PFSK-1 (cell line): ENCODE data around the gene SASH1.

ENCODE experiments used
- FOXP2 ChIP-seq: optimal IDR thresholded peaks from 2 replicates; pipeline ENCODE3; 2011; ENCODE audit warnings: borderline replicate concordance, control low read depth, inconsistent platforms; ENCODE audit not compliant: insufficient read depth; ENCODE audit errors: extremely low read length, extremely low read depth
- POLR2AphosphoS5 ChIP-seq: IDR thresholded peaks from 2 replicates; pipeline ENCODE4 v1.6.1; 2012; ENCODE audit warnings: low read depth, mild to moderate bottlenecking, control low read depth, low read length, moderate library complexity
- SIN3A ChIP-seq: IDR thresholded peaks from 2 replicates; pipeline ENCODE4 v1.6.1; 2012; ENCODE audit warnings: mild to moderate bottlenecking, low read length, moderate library complexity, borderline replicate concordance; ENCODE audit not compliant: insufficient read depth
- TAF1 ChIP-seq: IDR thresholded peaks from 2 replicates; pipeline ENCODE4 v1.6.1; 2012; ENCODE audit warnings: low read length, control low read depth, borderline replicate concordance; ENCODE audit not compliant: insufficient read depth
- TF ChIP-seq, protein P1 (sequence below), 2 experiments: IDR thresholded peaks; 2 replicates each; pipeline versions ENCODE4 v1.6.1 to v1.8.0; 2011 to 2012; ENCODE audit warnings: low read depth in 2 of 2, low read length in 2 of 2, control low read depth in 1 of 2, inconsistent platforms in 1 of 2, mild to moderate bottlenecking in 1 of 2, moderate library complexity in 1 of 2; ENCODE audit not compliant: insufficient read depth in 1 of 2

The SASH1 gene

DNA sequence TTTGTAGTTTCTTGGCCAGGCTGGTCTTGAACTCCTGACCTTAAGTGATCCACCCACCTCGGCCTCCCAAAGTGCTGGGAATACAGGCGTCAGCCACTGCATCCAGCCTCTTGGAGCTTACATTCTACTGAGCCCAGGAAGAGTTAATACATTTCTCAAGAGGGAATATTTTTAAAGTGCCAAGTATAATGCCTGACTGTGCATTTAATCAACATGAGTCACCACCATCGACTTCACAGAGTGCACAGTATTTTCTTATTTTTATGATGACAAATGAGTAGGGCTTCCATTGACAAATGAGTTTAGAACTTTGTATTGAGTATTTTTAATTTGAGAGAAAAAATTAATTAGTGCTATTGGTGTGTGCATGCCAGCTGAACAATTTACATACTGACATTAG lies 72.2 kb downstream of the SASH1 start:
- TF ChIP-seq SIN3A (no peak), POLR2AphosphoS5 (no peak), TAF1 (no peak), FOXP2 (no peak)
- TF ChIP-seq, protein P1, sequence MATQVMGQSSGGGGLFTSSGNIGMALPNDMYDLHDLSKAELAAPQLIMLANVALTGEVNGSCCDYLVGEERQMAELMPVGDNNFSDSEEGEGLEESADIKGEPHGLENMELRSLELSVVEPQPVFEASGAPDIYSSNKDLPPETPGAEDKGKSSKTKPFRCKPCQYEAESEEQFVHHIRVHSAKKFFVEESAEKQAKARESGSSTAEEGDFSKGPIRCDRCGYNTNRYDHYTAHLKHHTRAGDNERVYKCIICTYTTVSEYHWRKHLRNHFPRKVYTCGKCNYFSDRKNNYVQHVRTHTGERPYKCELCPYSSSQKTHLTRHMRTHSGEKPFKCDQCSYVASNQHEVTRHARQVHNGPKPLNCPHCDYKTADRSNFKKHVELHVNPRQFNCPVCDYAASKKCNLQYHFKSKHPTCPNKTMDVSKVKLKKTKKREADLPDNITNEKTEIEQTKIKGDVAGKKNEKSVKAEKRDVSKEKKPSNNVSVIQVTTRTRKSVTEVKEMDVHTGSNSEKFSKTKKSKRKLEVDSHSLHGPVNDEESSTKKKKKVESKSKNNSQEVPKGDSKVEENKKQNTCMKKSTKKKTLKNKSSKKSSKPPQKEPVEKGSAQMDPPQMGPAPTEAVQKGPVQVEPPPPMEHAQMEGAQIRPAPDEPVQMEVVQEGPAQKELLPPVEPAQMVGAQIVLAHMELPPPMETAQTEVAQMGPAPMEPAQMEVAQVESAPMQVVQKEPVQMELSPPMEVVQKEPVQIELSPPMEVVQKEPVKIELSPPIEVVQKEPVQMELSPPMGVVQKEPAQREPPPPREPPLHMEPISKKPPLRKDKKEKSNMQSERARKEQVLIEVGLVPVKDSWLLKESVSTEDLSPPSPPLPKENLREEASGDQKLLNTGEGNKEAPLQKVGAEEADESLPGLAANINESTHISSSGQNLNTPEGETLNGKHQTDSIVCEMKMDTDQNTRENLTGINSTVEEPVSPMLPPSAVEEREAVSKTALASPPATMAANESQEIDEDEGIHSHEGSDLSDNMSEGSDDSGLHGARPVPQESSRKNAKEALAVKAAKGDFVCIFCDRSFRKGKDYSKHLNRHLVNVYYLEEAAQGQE (IDR thresholded peaks at IDR 0.05; ENCODE audit: insufficient read depth in 1 of 2, low read depth in 2 of 2, low read length in 2 of 2) = no peak

DNA sequence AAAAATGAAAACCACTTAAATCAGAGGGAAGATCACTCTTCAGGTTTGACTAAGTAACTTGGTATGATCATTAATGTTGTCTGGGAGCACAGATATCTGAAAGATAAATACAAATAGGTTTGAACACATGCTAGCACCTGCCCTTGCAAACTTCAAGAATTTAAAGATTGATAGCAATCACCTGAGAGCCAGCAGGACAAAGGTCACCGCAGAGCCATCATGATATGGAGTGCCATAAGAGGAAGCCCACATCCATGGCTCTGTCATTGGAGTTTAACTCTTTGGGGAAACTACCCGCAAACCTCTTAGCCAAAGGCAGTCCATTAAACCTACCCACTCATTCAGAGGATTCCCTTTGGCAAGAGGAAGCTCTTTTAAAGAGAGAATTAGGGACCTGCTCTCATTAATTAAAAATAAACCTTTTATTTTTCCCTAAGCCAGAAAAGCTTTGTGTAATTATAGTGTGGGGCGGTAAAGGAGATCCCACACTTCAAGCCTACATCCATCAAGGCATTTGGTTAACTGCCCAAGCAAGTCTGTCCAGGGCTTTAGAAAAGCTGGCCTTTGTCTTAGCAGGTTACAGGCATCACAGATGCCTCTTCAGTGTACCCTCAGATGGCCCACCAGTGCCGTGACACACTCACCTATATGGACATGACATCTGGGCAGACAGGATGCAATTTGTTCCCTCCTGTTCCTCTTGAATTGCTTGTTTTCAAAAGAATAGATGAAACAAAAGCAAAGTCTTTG lies 73.0 kb downstream of the SASH1 start:
- TF ChIP-seq TAF1 = no peak
- TF ChIP-seq SIN3A = no peak
- TF ChIP-seq, protein P1 (IDR thresholded peaks at IDR 0.05; ENCODE audit: insufficient read depth in 1 of 2, low read depth in 2 of 2, low read length in 2 of 2) = no peak
- no peak for TF ChIP-seq FOXP2
- no peak for TF ChIP-seq POLR2AphosphoS5

DNA sequence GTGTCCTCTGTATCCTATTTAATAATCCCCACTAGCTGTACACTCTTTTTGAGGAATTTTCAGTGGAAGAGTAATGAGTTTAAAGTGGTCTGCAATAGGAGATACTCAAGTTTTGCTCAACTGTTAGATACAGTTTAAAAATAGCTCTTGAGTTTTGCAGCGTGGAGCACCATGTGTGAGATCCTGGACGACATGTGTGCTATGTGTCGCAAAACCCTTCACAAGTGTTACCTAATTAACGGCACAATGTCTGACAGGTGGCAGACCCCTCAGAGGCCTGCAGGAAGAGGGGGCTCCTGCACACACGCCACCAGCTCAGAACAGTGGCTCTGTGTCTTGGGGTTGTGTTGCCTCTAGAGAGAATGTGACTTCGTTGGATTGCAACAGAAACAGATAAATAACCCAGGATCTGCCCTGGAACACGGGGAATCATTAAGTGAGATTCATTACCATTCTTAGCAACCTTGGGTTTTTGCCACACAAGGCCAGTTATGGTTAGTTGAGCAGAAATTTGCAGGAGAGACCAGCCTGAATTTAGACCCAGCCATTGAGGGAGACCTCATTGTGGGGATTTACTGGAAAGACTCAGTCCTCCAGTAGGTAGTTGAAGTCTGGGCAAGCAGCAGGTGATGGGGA lies 73.8 kb downstream of the SASH1 start:
- TF ChIP-seq FOXP2 = no peak
- TF ChIP-seq TAF1 = no peak
- TF ChIP-seq, protein P1 (IDR thresholded peaks at IDR 0.05; ENCODE audit: insufficient read depth in 1 of 2, low read depth in 2 of 2, low read length in 2 of 2) = no peak
- TF ChIP-seq SIN3A = no peak
- TF ChIP-seq POLR2AphosphoS5 = no peak

DNA sequence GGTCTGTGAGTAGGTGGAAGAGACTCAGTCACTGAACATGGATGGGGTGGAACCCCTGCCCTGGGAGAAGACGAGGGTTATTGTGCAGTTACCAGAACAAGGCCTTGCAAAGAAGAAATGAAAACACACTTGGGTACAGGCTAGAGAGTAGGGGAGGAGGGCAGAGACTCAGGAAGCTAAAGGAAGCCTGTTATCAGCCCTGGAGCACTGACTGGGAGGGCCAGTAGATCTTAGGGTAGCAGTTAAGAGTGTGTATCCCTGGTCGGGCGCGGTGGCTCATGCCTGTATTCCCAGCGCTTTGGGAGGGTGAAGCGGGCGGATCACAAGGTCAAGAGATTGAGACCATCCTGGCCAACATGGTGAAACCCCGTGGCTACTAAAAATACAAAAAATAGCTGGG lies 74.4 kb downstream of the SASH1 start:
- no peak for TF ChIP-seq POLR2AphosphoS5
- TF ChIP-seq FOXP2 = no peak
- TF ChIP-seq, protein P1 (IDR thresholded peaks at IDR 0.05; ENCODE audit: insufficient read depth in 1 of 2, low read depth in 2 of 2, low read length in 2 of 2) = no peak
- TF ChIP-seq TAF1 = no peak
- TF ChIP-seq SIN3A = no peak
